Esophagus squamous epithelium (tissue), 4 donors: ENCODE results near the gene ALDH4A1.

Source experiments
- CTCF ChIP-seq, 6 experiments: fragments of 450-650 bp in 4 of 6; fragments of 200-600 bp in 2 of 6; sonication (generic) in 2 of 6; IDR thresholded peaks; one replicate each; pipeline ENCODE4 v1.5.1; 2016 to 2019; ENCODE audit warnings: antibody characterized with exemption in 6 of 6, mild to moderate bottlenecking in 4 of 6, moderate library complexity in 4 of 6
- POLR2A ChIP-seq, 4 donors: fragments of 450-650 bp; IDR thresholded peaks; one replicate each; pipeline ENCODE4 v1.6.1; 2017; ENCODE audit warnings: antibody characterized with exemption in 4 of 4, mild to moderate bottlenecking in 4 of 4, moderate library complexity in 3 of 4

- TF ChIP-seq POLR2A (IDR thresholded peaks at IDR 0.05), result peak in 3 of 4 donors; percentile 67 to 84 (median 75)
- TF ChIP-seq CTCF (IDR thresholded peaks at IDR 0.05), result no peak
Measured at GRCh38 chr1:18901952-18902522, 318 bp downstream of the ALDH4A1 start.
